HL-60 (cell line): Measurements from ENCODE around the gene CCDC190.

ENCODE experiments used
- CTCF ChIP-seq: IDR thresholded peaks from one replicate; pipeline ENCODE4 v1.5.1; 2011; ENCODE audit warnings: low read length, control low read depth, inconsistent platforms; ENCODE audit not compliant: insufficient read depth
- REST ChIP-seq: IDR thresholded peaks from 2 replicates; pipeline ENCODE4 v1.6.1; 2012; ENCODE audit warnings: low read depth; ENCODE audit not compliant: insufficient replicate concordance

GRCh38 chr1:162905174-162906158 lies 44.5 kb upstream of the CCDC190 start:
- TF ChIP-seq CTCF (no peak), REST (no peak)
